HG03439 (cell line): ENCODE results near the gene NRP1.
"Not testable (repeated sequence)": the region's sequence is repeated elsewhere in the genome, so short reads cannot be mapped to it uniquely, and the experiment has no call there.

ENCODE experiments used
- ATAC-seq: cut with Tn5 transposase; IDR thresholded peaks from one replicate; pipeline ENCODE4 v1.9.1; 2021; ENCODE audit warnings: mild to moderate bottlenecking, moderate library complexity; ENCODE audit not compliant: unreplicated experiment

Gene NRP1

DNA sequence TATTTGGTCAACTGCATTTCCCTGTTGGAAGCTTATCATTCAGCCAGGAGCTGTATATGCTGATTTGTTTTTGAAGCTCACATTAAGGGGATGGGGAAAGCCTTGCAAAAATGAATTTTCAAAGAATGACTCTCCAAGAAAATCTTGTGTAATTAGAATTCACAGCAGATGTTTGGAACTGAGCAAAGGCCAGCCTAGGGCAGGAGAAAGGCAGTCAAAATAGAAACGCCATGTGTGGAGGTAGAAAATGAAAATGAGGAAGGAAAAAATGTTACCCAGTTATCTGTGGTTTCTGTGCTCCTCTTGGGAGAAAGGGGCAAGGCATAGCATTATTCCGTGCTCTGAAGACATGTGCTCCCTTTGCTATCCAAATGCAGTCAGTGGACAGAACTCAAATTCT, 93.5 kb downstream of the NRP1 start:
- ATAC-seq, result no peak

DNA sequence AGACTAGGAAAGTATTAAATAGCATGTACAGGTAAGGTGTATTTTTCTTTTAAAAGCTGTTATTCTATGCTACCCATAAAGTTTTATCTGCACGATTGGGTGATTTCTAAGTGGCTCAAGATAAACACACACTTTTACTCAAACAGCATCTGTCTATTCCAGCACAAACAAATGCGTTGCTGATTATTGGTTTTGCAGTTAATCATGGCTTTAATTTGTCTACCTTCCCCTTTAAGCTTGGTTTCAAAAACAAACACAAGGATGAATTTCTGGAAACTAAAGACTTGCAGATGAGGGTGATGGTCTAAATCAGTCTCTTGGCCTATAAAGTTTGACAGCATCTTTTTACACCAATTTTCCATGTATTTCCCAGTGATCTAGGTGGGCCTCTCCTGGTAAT, 94.2 kb downstream of the NRP1 start:
- ATAC-seq, result no peak

DNA sequence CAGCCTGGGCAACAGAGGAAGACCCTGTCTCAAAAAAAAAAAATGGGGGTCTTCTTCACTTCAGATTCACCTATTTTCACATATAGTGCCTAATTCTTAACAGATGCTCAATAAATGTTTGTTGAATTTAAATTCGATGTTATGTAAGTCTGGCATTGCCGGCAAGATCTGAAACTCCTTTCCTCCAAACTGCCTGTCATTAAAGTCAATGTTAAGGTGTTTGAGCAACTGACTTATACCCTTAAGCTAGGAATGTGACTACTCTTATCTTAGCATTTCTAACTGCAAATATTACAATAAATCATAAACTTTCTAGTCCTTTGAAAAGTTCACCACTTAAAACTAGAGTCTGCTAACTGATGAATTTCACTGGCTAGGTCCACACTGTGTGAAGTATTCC, 95.2 kb downstream of the NRP1 start:
- ATAC-seq, result no peak

DNA sequence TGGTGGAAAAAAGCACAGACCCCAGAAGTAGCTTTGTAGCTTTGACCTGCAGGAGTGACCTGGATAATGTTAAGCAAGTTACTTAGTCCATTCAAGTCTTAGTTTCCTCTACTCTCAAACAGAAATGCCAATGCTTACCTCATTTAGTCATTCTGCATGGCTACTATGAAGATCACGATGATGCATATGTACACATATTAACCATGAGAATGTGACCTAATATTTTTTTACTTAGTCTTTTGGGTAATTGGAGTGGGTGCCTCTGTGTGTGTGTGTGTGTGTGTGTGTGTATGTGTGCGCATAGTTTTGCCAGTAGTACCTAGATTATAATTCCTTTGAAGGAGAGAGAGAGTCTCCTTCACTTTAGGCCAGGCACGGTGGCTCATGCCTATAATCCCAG, 95.8 kb downstream of the NRP1 start:
- ATAC-seq, result no peak

DNA sequence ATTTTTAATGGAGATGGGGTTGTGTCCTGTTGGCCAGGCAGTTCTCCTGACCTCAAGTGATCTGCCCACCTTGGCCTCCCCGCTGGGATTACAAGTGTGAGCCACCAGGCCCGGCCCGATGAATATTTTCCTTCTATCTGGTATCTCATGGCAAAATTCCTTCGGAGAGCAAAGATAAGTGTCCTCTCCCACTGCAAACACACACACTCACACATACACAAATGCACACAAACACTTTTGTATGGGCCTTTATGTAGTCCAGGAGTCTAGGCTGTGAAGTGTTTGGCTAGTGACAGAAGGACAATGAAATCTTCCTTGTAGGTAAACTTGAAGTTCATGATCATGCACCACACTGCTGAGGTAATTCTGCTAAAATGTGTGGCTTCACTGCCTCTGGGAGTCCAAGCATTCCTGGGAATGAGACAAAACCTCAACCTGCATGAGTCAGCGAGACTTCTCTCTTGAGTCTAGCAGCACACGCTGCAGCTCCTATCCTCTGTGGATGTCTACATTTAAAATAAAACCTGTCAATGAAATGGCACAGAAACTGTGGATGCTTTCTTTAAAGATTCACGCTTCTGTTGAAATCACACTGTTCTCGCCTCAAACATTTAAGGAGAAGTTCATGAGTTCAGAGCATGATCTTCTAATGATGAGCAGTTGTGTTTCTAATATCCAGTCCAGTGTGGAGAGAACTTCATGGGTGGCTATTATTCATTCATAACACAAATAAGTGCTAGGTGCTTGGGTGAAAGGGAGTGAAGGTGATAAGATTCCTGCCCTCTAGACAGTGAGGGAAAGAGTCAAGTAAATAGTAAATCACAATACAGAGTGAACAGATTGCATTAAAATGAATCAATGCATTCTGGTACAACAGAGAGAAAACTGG, 96.5 kb downstream of the NRP1 start:
- ATAC-seq, result no peak

DNA sequence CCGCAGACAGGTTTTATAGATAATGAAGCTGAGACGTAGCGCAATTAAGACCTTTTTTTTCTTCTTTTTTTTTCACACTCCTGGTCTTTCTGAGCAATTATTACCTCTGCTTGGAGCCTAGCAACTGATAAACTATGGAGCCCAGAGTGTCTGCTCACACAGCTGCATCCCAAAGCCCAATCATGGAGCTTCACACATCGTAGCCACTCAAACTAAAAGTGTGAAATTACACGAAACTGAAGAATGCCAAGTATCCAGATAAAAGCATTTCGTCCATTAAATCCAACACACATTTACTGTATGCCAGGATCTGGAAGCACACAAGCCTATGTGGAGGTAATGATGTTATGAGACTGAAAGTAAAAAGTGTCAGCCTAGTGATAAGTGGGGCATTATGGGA, 97.6 kb downstream of the NRP1 start:
- no peak for ATAC-seq

DNA sequence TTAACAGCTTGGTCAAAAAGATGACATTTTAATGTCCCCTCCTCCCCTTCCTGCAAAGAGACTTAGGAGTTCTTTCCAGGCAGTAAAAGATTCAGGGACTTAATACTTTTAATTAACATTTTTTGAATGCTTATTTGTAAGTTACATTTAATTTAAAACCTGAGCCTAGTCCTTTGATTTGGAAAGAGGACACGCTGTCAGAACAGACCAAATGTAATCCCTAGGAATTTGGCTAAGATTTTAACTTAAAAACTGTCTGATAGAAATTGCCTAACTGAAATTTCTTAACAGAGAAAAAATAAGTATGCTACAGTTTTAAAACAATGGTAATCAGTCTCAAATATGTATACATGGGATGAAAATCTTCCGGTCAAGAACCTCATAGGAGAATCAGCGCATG, 98.5 kb downstream of the NRP1 start:
- no peak for ATAC-seq

DNA sequence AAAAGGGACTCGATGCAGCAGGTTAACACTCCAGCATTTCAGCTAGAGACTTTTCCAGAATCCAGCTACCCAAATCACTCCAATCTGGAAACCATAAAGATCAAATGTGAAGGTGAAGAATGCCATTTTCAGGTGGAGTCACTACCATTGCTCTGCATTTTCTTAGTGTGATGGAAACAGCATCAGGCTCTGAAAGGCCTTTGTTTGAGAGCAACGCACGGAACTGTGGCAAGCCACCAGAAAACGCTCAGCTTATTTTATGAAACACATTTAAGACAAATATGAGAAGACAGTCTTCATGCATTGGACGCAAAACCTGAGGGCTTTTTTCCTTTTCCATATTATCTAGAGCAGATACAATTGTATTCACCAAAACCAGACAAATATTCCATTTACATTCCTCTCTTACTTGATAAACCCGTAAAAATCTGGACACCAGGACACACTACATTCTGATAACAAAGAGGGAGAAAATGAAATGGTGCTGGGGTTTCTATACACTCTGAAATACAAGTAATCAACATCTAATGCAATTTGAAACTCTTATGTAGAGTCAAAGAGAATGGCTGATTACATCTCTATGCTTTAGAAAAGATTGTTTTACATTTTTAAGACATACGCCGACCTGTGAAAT, 99.1 kb downstream of the NRP1 start:
- ATAC-seq, result no peak

DNA sequence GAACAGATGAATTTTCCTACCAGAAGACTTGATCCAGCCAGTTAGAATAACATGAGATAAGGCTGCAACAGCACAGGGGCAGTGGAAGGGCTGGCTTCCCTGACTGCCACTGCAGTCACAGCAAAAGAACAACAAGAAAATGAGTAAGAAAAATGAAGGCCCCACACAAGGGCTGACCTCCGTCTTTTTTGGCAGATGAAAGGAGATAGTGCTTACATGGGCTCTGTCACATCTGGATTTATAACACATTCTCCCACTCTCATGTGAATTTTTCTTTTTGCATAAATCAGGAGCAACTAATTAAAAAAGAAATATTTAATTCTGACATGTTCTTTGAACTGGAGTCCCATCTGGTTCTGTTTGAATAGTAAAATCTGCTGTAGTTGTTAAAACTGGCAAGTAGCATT, 99.6 kb downstream of the NRP1 start:
- ATAC-seq, result no peak

DNA sequence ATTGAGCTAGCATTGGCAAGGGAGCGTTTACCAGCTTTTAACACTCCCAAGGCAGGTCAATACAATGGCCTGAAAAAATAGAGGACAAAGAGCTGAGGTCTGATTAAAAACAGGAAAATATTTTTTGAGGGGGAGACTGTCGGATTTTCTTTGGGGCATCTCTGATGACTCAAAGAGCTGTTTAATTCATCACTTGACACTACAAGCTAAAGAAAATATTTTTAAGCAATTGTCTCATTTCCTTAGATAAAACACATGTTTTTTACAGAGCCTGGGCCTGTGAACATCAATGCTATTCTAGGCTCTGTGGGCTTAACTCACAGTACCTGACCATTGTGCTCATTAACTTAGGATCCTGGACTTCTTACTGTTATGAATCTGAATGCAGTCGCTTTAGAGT, 100.8 kb downstream of the NRP1 start:
- no peak for ATAC-seq

DNA sequence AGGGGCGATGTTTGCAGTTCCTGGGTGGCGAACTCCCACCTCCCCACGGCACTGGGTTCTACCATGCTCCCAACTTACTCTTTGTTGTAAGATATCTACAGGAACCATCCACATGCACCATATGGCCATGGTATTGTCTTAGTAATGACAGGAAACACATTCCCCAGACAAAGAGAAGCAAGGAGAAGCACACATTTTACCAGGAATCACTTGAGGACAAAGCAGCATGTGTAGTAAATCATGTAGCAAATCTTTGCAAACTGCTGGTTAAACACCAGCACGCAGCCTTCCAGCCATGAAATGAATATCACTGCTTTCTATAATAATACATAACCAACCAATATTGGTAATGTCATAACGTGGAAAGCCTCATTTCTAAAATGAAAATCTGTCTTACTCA, 101.2 kb downstream of the NRP1 start:
- no peak for ATAC-seq

DNA sequence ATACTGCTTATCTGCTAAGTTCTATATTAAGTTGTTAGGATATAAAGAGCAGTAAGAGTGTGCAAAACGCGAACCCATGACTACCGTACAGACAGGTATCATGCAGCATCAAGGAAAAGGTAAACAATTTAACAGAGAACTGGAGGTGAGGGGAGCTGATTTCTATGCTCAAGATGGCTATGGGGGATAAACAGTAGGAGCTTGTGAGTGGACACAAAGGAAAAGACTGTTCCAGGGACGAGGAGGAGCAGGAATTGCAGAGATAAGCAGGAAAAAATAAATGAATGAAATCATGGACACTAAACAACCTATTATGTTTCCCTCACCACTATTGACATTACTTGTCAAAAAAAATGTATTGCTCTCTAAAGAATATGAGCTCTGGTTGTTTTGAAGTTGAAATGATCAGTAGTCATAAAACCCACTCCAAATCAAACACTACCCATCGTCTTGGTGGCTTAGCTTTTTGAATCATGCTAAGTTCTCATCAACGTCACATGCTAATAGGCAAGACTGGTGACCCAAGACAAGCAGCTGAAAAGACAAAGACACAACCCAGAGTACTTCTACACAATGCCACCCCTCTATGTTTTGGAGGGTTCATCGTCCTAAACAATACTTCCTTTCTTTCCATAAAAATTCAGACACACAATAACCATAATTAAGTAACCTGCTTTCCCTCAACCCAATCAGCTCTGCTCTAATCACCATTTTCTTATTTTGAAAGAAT, 102.7 kb downstream of the NRP1 start:
- no peak for ATAC-seq

DNA sequence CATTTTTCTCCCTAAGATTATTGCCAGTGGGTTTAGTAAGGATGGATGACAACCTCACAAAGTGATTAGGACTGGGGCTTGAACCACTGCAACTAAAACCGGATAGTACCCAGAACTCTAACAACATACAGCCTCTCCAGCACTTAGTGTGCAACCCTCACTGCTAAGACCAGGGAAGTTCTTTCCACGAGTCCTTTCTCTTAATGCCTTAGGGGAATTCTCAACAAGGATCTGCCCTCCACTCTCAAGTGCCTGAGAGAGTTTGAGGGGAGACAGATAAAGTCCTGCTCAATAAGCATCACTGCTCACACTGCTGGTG, 104.6 kb downstream of the NRP1 start:
- no peak for ATAC-seq

DNA sequence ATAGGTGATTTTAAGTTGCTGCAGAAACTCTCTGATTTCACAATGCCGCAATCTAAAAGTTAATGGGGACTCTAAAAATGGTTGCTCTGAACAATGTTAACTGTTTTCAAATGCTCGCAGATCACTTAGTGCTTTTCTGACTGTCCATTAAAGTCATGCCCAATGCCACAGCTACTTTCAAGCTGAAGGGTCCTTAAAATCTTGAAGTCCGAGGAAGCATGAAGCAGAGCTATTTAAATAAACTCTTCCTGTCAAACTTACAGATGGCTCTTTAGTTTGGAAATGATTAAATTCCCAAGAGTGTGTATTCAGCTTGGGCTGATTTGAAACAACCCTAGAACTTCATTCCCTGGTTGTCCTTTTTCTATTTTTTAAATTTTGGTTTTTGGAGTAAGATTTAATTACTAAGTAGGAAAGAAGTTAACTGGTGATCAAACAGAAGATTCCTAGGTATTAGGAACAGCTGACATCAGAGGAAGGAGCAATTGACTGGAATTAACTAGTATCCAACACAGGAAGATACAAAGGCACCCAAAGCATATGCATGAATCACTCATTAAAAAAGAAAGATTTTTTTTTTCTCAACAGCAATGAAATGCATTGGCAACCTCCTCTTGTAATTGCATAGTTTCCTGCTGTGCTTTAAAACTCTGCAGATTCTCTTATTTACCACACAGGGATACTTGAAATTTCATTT, 105.1 kb downstream of the NRP1 start:
- no peak for ATAC-seq

DNA sequence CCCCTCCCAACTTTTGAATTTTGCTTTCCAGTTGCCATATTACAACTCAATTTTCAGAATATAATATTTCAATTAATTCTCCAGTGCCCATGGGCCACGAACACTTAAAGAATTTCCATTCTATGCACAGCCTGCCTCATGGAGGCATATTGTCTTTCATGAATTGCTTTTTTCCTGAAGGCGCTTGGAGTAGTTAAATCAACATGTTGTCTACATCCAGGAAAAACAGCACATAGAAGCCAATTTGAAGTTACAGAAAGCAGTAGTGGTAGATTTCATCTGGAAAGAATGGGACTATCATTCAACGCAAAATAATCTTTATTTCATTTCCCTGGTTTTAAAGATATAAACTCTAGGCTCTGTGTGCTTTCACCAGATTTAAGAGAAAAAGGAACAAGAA, 106.0 kb downstream of the NRP1 start:
- ATAC-seq, result no peak

DNA sequence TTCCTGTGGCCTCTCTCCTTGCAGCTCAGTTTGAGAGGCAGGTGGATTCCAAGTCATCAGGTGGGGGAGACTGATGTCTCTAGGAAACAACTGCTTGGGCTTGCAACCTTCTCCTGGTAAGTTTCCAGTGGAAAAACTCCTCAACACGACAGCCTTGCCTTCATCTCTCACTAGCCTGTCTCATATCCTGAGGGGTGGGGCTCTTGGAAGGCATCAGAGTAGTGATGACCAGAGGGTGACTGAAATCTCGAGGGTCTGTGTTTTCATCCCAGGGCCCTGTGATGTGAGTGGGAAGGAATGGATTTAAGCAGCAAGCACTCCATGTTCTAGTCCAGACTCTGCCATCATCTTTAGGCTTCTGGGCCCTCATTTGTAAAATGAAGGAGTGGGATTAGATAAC, 107.0 kb downstream of the NRP1 start:
- ATAC-seq, result no peak

DNA sequence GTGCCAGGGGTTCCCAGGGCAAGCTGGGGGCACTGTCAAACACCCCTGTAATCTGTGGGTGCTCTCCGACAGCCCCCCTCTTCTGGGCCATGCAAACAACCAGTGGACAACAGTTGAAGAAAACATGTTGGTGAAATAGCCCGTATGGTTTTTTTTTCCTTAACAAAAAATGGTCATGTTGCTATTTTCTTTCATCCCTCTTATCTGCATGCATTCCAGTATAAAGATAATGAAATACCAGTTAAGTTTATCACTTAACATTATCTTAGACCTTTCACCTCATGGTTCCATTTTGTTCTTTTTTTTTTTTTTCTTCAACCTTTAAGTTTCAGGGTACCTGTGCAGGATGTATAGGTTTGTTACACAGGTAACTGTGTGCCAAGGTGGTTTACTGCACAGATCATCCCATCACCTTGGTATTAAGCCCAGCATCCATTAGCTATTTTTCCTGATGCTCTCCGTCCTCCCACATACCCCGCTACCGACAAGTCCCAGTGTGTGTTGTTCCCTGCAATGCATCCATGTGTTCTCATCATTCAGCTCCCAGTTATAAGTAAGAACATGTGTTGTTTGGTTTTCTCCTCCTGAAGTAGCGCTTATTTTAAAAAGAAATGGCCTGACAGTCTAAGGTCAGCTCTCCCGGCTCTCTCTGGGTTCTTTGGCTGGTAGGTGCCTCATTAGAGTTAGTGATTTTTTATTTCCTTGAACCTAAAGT, 110.1 kb downstream of the NRP1 start:
- ATAC-seq, result no peak

DNA sequence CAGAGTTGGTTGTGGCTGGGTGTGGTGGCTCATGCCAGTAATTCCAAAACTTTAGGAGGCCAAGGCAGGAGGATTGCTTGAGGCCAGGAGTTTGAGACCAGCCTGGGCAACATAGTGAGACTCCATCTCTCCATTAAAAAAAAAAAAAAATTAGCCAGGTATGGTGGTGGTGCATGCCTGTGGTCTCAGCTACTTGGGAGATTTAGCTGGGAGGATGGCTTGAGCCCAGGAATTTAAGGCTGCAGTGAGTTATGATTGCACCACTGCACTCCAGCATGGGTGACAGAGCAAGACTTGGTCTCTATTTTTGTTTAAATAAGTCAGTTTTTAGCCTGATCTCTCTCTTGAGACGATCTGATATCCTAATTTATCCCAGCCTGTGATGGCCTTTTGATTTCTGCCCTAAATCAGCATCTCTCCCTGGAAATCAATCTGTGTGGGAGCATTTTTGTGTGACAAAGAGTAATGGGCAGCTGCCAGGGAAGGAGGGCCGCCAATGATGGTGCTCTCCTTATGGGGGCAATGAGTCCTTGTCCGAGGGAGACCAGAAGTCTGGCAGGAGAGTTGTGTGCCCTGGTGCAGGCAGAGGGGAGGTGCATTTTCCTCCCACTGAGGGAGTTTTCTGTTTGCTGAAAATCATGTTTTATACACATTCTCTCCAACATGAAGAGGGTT, 111.0 kb downstream of the NRP1 start:
- ATAC-seq, result no peak

DNA sequence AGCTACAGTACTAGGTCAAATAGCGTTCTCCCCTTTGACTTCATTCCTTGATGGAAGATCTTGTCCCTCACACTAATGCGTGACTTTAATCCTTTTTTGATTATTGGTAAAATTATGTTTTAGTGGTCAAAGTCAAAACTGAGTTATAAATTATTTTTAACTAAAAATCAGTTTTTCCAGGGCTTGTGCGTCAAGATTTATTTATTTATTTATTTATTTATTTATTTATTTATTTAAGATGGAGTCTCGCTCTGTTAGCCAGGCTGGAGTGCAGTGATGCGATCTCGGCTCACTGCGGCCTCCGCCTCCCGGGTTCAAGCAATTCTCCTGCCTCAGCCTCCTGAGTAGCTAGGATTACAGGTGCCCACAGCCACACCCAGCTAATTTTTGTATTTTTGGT, 112.2 kb downstream of the NRP1 start:
- ATAC-seq, result not testable (repeated sequence)

DNA sequence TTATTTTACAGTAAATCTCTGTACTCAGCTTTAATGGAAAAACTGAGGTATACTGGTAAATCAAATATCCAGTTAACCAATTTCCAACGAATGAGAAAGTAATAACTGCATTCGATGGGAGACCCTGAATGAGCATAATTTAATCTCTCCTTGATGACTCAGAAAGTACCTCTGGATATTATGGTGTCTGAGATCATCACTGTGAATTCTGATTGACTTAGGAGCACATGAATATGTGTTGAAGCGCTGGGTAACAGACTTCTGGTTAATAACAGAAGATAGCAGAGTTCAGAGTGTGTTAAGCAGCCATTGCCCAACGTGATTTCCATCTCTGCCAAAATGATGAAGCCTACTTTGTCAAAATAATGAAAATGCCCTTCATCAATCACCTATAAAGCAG, 116.6 kb downstream of the NRP1 start:
- ATAC-seq, result no peak
